IPS DF 6.9 (cell line): ENCODE data around the gene KIAA0319L.

Experiments
- DNase-seq: peaks from one replicate; pipeline ENCODE4 v3.0.0-alpha.2; 2013; ENCODE audit warnings: low read depth, low spot score
- H3K27ac ChIP-seq: one replicate; pipeline ENCODE4 v1.5.1; 2013; ENCODE audit warnings: low read length, control low read depth
- H3K27me3 ChIP-seq: 2 replicates; pipeline ENCODE4 v1.6.1; 2013; ENCODE audit warnings: mild to moderate bottlenecking, low read length; ENCODE audit not compliant: control insufficient read depth, insufficient read depth
- H3K36me3 ChIP-seq: 2 replicates; pipeline ENCODE4 v1.6.1; 2013; ENCODE audit warnings: low read length; ENCODE audit not compliant: control insufficient read depth, insufficient read depth
- H3K4me1 ChIP-seq: 2 replicates; pipeline ENCODE4 v1.6.1; 2013; ENCODE audit warnings: low read length; ENCODE audit not compliant: control insufficient read depth, insufficient read depth
- H3K4me3 ChIP-seq: 2 replicates; pipeline ENCODE4 v1.5.1; 2013; ENCODE audit warnings: mild to moderate bottlenecking, low read length
- H3K9me3 ChIP-seq: 2 replicates; pipeline ENCODE4 v1.6.1; 2013; ENCODE audit warnings: low read length, inconsistent platforms; ENCODE audit not compliant: control insufficient read depth, insufficient read depth
- WGBS: extraction: QIAGEN DNeasy Blood & Tissue Kit; methylation state at CpG from one replicate; pipeline ENCODE4 v1.1.7; 2013; ENCODE audit warnings: mixed read lengths, missing lambda C conversion rate; ENCODE audit not compliant: insufficient read length, insufficient coverage; 5-methylcytosine and 5-hydroxymethylcytosine counted together

The KIAA0319L gene

GRCh38 chr1:35398739-35399138 is 158.5 kb downstream of the KIAA0319L start:
- Histone ChIP-seq H3K27ac (no peak overlapping the region), H3K4me3 (no peak overlapping the region), H3K36me3 (peaks cover 6% of the 10 kb centered on the region; the same call in 1 of the 2 replicates), H3K9me3 (no peaks in the 10 kb centered on the region), H3K4me1 (0 out of 2 replicates have a peak, but pooled peaks cover 2% of the 10 kb centered on the region), H3K27me3 (no peaks in the 10 kb centered on the region)
- no CpG with 5 or more reads among the region's 3 CpGs for WGBS
- no peak for DNase-seq

GRCh38 chr1:35394386-35394785 is 162.8 kb downstream of the KIAA0319L start:
- H3K4me3 ChIP-seq, result no peak overlapping the region
- no peaks in the 10 kb centered on the region for H3K9me3 ChIP-seq
- H3K27me3 ChIP-seq, result no peaks in the 10 kb centered on the region
- 0 out of 2 replicates have a peak, but pooled peaks cover 2% of the 10 kb centered on the region for H3K4me1 ChIP-seq
- no peak for DNase-seq
- H3K36me3 ChIP-seq, result peaks cover 6% of the 10 kb centered on the region; the same call in 1 of the 2 replicates
- no peak overlapping the region for H3K27ac ChIP-seq
- no CpG with 5 or more reads among the region's 2 CpGs for WGBS

GRCh38 chr1:35390600-35391494 is 166.4 kb downstream of the KIAA0319L start:
- DNase-seq, result no peak
- H3K9me3 ChIP-seq, result no peaks in the 10 kb centered on the region
- peak overlapping the region; percentile 7 for H3K27ac ChIP-seq
- peaks cover 2% of the 10 kb centered on the region; the same call in 1 of the 2 replicates for H3K36me3 ChIP-seq
- WGBS, result no CpG with 5 or more reads among the region's 10 CpGs
- peaks cover 3% of the 10 kb centered on the region; the same call in 1 of the 2 replicates for H3K4me1 ChIP-seq
- H3K4me3 ChIP-seq, result no peak overlapping the region
- H3K27me3 ChIP-seq, result no peaks in the 10 kb centered on the region

GRCh38 chr1:35386959-35387358 is 170.2 kb downstream of the KIAA0319L start:
- Histone ChIP-seq H3K36me3 (peaks cover 2% of the 10 kb centered on the region; the same call in 1 of the 2 replicates), H3K4me3 (no peak overlapping the region), H3K4me1 (peaks cover 2% of the 10 kb centered on the region; the same call in 1 of the 2 replicates), H3K27me3 (no peaks in the 10 kb centered on the region), H3K27ac (no peak overlapping the region), H3K9me3 (no peaks in the 10 kb centered on the region)
- WGBS, result no CpG with 5 or more reads among the region's 6 CpGs
- no peak for DNase-seq

GRCh38 chr1:35386290-35386689 is 170.9 kb downstream of the KIAA0319L start:
- Histone ChIP-seq H3K36me3 (peaks cover 2% of the 10 kb centered on the region; the same call in 1 of the 2 replicates), H3K9me3 (no peaks in the 10 kb centered on the region), H3K4me3 (no peak overlapping the region), H3K27me3 (no peaks in the 10 kb centered on the region), H3K27ac (no peak overlapping the region), H3K4me1 (peaks cover 2% of the 10 kb centered on the region; the same call in 1 of the 2 replicates)
- DNase-seq, result no peak
- WGBS, result no CpG with 5 or more reads among the region's 7 CpGs
